IPS-11a (cell line): ENCODE measurements around the gene EVL.
"Not testable (repeated sequence)": the region's sequence is repeated elsewhere in the genome, so short reads cannot be mapped to it uniquely, and the experiment has no call there.

Experiments used
- H3K4me3 ChIP-seq: one replicate; pipeline ENCODE4 v1.5.1; 2013; ENCODE audit warnings: low read depth, low read length, control low read depth

The EVL gene

DNA sequence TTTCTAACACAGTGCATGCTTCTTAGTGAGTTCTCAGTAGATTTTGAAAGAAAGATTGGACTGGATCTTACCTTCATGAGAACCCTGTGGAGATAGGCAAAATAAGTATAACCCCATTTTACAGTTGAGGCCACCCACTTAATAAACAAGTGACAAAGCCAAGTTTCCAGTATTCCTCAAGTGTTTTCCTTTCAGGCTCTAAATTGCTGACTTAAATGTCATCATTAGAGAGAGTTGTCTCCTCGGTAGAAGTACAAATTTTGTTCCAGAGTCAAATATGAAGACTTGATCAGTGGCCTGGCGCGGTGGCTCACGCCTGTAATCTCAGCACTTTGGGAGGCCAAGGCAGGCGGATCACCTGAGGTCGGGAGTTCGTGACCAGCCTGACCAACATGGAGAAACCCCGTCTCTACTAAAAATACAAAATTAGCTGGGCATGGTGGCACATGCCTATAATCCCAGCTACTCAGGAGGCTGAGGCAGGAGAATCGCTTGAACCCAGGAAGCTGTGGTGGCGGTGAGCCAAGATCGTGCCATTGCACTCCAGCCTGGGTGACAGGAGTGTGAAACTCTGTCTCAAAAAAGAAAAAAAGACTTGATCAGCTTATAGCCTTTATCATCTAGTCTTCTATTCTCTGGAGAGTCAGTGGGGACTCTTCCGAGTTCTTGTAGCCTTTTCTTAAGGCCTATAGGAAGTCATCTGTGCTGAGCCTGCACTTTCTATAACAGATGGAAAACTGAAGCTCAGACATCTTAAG lies 708 bp upstream of the EVL start:
- not testable (repeated sequence) for H3K4me3 ChIP-seq

- H3K4me3 ChIP-seq = no peak overlapping the region
These were observed 836 bp downstream of the EVL start for GRCh38 chr14:100065942-100066574.

DNA sequence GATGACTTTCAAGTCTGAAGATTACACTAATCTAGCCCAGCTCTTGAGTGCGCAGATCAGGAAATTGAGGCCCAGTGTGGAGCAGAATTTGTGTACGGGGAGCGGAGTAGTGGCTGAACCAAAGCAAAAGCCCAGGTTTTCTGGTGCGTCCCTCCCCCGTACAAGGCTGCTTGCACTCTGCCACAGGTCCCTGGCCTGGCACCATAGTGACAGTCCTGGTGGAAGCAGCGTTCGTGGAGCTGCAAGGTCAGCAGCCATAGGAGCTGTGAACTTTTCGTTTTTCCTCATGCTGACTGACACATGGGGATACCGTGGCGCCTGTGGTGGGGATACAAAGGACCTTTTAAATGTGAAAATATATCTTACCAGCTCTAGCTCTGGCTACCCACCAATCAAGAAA lies 1.7 kb downstream of the EVL start:
- H3K4me3 ChIP-seq = no peak overlapping the region

GRCh38 chr14:100067481-100067880 lies 2.3 kb downstream of the EVL start:
- no peak overlapping the region for H3K4me3 ChIP-seq

DNA sequence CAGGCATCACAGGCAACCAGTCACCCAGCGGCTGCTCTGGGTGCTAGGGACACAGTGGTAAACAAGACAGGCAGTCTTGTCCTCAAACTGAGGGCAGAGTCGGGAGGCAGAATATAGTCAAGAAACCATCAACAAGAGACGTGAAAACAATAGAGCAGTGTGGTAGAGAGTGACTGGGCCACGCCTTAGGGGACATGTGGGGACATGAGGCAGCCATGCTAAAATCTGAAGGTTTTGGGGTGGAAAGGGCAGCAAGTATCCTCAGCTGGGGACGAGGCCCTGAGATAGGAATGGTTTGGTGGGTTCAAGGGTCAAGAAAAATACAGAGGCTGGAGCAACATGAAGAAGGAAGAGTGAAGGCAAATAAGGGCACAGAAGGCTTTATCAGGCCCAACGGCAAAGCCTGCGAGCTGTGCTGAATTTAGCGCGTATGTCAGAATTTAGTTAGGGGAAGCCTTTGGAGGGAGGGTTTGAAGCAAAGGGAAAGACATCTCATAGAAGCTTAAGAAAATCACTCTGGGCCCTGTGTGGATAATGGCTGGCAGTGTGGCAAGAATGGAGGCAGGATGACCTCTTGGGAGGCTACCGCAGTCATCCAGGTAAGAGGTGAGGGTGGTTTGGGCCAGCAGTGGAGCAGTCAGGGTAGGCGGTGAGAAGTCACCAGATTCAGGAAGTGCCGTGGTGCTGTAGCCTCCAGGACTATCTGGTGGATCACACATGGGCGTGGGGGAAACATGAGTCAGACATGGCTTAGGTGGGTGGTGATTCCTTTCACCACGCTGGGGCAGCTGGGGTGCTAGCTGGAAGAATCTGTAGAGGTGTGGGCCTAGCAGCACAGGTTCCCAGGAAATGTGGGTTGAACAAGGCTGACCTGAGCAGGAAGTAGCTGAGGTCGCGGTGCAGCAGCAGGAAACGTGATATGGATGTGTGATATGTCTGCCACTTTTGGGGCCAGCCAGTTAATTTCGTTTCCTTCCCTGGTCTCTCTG lies 3.0 kb downstream of the EVL start:
- no peak overlapping the region for H3K4me3 ChIP-seq

DNA sequence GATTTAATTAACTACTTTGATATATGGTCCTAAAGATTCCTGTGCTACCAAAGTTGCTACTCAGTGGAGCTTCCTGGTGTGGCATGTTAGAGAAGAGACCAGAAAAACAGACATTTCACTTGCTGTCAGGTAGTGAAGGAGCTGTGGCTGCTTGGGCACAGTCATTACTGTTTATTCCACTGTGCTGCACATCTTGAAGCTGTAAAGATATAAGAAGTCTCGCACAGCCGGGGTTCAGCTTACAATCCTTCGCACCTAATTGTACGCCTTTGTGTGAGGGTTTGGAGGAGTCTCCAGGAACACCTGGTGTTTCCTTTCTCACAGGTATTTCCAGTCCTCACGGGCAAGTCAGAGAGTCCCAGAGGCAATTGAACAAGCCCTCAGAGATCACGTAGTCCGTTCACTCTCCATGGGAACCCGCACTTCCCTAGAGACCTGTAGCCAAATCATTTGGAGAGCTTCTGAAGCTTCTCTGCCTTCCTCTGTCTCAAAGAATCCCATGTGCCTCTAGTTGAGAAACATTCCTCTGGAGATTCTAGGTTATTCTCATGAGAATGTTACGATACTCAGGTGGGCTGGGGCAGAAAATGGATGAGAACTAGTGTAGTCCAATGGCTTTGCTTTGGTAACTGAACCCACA lies 4.1 kb downstream of the EVL start:
- H3K4me3 ChIP-seq = no peak overlapping the region

DNA sequence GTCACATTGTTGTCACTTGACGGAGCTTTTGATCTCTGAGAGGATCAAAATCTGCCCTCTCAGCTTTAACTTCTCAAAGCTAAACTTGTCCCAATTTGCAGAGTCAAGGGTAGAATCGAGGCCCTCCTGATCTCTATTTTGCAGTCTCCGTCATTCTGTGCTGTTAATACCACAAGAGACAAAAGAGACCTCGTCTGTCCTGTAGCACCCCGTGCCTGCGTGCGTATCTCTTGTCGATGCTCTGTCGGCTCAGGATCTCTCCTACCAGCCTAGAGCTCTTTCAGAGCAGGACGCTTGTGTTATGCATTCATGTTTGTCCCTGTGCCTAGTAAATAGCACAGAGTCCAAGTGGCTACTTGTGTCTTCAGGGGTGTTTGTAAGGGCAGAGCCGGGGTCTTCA lies 5.1 kb downstream of the EVL start:
- no peak overlapping the region for H3K4me3 ChIP-seq

- no peak overlapping the region for H3K4me3 ChIP-seq
These were observed 6.3 kb downstream of the EVL start for GRCh38 chr14:100071545-100071944.

DNA sequence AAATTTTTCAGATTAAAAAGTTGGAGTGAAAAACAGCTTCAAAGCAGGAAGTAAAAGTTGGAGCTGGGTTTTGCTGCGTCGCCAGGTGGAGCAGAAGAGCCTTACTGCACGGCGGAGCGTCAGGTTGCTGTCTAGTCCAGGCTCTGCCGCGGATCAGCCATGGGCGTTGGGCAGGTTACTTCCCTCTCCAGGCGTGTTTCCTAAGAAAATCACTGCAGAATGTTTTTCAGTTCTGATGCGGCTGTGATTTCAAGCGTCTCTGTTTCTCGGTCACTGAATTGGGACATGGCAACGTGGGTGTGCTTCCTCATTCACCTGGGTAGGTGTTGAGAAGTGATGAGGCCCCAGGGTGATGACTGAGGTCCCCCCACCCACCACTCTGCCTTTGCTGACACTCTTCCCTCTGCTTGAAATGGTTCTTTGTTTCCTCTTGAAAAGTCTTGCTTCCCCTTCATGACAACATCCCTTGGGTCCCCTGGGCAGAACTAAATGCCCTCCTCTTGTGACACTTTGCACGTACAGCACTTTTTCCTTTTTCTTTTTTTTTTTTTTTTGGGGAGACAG lies 7.6 kb downstream of the EVL start:
- no peak overlapping the region for H3K4me3 ChIP-seq

- no peak overlapping the region for H3K4me3 ChIP-seq
These were observed 8.6 kb downstream of the EVL start for GRCh38 chr14:100073576-100074430.

DNA sequence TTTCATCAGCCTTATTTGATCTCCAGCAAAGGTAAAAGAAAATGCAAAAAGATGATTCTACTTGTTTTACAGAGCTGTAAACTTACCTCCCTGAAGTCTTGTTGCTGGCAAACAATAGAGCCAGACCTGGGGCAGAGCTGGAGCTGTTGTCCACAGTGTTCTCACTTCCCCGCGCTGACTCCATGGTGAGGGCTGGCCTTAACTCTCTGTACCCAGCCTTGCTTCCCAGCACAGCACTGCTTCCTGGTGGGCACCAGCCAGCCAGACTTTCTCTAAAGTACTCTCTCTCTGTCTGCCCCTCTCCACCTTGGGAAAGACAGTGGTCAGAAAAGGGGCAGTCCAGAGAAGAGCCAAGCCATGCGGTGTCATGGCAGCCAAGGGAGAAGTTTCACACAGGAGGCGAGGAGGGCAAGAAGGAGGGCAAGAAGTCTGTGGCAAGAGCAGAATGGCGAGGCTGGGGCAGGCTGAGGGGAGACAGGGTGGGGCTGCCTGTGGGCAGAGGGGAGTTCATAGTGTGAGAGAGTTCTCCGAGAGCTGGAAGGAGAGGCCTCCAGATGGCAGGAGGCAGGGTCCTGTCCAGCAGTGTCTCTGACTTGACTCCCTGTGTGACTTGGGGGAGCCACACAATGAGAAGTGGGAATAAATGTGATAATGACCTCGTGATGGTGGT lies 9.3 kb downstream of the EVL start:
- no peak overlapping the region for H3K4me3 ChIP-seq

DNA sequence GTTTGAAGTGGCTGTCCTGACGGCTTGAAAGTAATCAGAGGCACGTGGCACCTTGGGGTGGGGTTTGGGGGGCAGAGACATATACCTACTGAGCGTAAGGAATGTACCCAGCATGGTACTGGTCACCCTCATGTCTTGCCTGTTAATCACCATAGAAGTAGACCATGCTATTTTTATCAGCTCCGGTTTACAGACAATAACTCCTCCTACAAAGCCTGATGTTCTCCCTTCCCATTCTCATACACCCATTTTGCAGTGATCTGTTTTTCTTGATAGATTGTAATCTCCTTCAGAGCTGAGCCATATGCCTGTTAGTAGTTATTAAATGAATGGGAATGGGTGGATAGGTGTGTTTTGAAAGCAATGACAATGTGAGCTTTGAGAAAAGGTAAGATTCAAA lies 10.5 kb downstream of the EVL start:
- H3K4me3 ChIP-seq = no peak overlapping the region

DNA sequence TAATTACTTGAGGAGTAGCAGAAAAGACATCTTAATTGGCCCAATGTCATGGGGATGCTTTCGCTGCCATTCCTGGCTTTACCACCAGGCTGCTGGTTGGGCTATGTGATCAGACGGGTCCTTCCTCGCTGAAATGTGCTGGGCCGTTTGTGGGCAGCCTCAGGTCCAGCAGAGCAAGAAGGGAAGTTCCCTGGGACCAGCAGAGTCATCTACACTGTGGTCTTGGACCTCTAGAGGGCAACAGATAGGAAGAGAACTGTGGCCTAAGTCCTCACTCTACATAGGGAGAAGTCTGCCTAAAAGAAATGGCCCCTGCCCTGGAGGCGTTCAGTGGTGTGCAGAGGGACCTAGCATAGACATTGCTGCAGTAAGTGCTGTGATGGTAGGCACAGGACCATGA lies 10.9 kb downstream of the EVL start:
- no peak overlapping the region for H3K4me3 ChIP-seq

DNA sequence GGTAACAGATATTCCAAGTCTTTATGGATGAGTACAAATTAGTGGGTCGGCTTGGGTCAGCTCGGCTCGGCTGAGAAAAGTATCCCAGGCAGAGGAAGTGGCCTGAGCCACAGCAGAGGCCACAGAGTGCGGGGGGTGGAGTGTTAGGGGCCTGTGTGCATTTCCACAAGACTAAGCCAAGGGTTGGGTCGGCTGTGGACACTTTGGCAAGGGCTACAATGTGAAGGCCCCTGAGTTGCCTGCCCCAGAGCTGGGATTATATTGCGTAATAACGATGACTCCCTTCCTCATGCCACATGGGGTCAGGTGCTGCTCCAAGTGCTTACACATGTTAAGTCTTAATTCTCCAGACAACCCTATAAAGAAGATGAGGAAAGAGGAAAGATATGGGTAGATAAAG lies 11.4 kb downstream of the EVL start:
- no peak overlapping the region for H3K4me3 ChIP-seq

GRCh38 chr14:100077441-100077840 lies 12.2 kb downstream of the EVL start:
- no peak overlapping the region for H3K4me3 ChIP-seq

DNA sequence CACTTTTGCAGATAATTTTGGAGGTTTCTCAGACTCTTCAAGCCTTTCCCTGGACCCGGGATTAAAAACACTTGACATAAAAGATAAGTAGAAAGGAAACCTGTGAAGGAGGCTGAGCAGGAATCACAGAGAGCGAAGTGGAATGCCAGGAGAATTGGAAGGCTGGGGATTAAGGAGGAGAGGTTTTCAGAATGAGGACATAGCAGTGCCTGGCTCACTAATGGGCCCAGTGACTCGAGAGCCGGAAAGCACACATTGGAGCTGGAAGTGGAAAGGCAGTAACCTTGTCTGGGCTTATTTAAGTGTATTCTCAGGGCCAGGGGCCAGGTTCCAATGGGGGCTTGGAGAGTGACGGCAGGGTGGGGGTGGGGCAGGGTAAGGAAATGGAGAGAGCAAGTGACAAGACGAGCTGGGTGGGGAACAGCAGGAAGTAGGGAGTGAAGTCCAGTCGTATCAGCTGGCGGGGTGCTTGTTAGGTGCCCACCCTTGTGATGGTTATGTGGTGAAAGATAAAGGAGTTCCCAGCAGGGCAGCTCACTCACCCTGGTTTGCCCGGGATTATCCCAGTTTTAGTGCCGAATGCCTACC lies 13.1 kb downstream of the EVL start:
- H3K4me3 ChIP-seq = no peak overlapping the region

GRCh38 chr14:100078997-100079725 lies 13.9 kb downstream of the EVL start:
- H3K4me3 ChIP-seq = no peak overlapping the region

DNA sequence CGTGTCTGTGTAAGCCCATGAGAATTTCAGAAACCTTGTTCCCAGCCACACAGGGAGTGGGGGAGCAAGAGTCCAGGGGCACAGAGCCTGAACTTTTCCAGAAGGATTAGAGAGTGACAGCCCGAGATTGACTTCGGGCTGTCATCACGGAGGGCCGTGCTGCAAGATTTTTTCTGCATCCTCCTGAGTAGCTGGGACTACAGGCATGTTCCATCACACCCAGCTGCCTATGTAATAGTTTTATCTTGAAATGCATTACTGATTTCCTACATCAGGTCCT lies 14.4 kb downstream of the EVL start:
- no peak overlapping the region for H3K4me3 ChIP-seq

DNA sequence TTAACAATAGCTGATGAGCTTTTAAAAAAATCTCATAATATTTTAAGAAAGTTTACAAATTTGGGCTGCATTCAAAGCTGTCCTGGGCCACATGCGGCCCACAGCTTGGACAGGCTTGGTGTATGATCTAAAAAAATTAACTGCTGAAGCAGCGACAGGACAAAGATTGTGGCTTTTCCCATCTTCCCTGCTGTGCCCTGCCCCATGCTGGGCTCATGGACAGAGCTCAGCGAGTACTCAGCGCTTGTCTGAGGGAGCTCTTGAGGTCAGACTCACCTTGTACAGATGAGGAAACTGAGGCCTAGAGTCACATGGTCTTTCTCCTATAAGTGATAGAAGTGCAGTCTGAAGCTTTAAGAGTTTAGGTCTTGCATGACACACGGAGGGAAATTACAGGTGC lies 15.0 kb downstream of the EVL start:
- no peak overlapping the region for H3K4me3 ChIP-seq
